BE2C (cell line): ENCODE measurements around the gene PTGR2.
"Not testable (repeated sequence)": the region's sequence is repeated elsewhere in the genome, so short reads cannot be mapped to it uniquely, and the experiment has no call there.

ENCODE experiments used
- DNase-seq: peaks from one replicate; pipeline ENCODE4 v3.0.0-alpha.2; 2020
- H3K27me3 ChIP-seq: fragments of 250-450 bp; sonication (Bioruptor Pico); 2 replicates; pipeline ENCODE4 v1.5.1; 2020; ENCODE audit warnings: mild to moderate bottlenecking
- H3K36me3 ChIP-seq: fragments of 250-450 bp; sonication (Bioruptor Pico); 2 replicates; pipeline ENCODE4 v1.5.1; 2020; ENCODE audit warnings: mild to moderate bottlenecking
- H3K4me1 ChIP-seq: fragments of 250-450 bp; sonication (Bioruptor Pico); 2 replicates; pipeline ENCODE4 v1.5.1; 2020
- H3K4me3 ChIP-seq: 2 replicates; pipeline ENCODE4 v1.5.1; 2011; ENCODE audit warnings: low read depth, low read length
- H3K9me3 ChIP-seq: fragments of 250-450 bp; sonication (Bioruptor Pico); 2 replicates; pipeline ENCODE4 v1.5.1; 2020
- TF ChIP-seq, protein P1 (sequence below): IDR thresholded peaks from 2 replicates; pipeline ENCODE4 v1.5.1; 2012; ENCODE audit warnings: mild to moderate bottlenecking, low read depth, low read length

The PTGR2 gene

DNA sequence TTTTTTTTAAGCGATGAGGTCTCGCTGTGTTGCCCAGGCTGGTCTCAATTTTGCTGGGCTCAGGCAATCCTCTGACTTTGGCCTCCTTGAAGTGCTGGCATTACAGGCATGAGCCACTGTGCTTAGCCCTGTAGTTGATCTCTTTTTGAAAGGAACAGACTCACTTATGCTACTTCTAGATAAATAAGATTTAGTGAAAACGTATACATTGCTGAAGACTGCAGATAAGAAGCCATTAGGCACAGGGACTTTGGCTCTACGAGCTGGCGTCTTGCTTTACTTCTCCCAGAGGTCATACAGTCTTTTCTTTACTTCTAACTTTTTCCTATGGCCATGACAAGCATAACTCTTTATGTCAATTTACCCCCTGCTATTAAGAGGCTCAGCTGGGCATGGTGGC, 9.4 kb downstream of the PTGR2 start:
- H3K36me3 ChIP-seq, result peaks cover 8% of the 10 kb centered on the region; the same call in 1 of the 2 replicates
- TF ChIP-seq, protein P1, sequence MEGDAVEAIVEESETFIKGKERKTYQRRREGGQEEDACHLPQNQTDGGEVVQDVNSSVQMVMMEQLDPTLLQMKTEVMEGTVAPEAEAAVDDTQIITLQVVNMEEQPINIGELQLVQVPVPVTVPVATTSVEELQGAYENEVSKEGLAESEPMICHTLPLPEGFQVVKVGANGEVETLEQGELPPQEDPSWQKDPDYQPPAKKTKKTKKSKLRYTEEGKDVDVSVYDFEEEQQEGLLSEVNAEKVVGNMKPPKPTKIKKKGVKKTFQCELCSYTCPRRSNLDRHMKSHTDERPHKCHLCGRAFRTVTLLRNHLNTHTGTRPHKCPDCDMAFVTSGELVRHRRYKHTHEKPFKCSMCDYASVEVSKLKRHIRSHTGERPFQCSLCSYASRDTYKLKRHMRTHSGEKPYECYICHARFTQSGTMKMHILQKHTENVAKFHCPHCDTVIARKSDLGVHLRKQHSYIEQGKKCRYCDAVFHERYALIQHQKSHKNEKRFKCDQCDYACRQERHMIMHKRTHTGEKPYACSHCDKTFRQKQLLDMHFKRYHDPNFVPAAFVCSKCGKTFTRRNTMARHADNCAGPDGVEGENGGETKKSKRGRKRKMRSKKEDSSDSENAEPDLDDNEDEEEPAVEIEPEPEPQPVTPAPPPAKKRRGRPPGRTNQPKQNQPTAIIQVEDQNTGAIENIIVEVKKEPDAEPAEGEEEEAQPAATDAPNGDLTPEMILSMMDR, result no peak

DNA sequence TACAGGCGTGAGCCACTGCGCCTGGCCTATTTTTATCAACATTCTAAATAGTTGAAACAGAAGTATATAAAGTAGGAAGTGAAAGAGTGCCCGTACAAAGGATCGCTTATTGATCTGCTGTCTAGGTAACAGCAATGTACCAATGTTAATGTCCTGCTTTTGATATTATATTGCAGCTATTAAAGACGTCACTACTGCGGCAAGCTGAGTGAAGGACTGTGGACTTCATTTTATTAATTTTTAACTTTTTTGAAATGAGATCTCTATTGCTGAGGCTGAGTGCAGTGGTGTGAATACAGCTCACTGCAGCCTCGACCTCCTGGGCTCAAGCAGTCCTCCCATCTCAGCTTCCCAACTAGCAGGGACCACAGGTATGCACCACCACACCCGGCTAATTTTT, 10.8 kb downstream of the PTGR2 start:
- Histone ChIP-seq H3K9me3 (no peaks in the 10 kb centered on the region), H3K4me3 (no peak overlapping the region), H3K27me3 (no peaks in the 10 kb centered on the region), H3K36me3 (peaks cover 9% of the 10 kb centered on the region; the same call in 1 of the 2 replicates), H3K4me1 (no peaks in the 10 kb centered on the region)
- no peak for DNase-seq
- TF ChIP-seq, protein P1, result no peak

More for the DNA sequence above, 9.4 kb downstream of the PTGR2 start:
- H3K4me1 ChIP-seq, result no peaks in the 10 kb centered on the region
- H3K27me3 ChIP-seq, result no peaks in the 10 kb centered on the region
- no peaks in the 10 kb centered on the region for H3K9me3 ChIP-seq
- no peak overlapping the region for H3K4me3 ChIP-seq
- no peak for DNase-seq

DNA sequence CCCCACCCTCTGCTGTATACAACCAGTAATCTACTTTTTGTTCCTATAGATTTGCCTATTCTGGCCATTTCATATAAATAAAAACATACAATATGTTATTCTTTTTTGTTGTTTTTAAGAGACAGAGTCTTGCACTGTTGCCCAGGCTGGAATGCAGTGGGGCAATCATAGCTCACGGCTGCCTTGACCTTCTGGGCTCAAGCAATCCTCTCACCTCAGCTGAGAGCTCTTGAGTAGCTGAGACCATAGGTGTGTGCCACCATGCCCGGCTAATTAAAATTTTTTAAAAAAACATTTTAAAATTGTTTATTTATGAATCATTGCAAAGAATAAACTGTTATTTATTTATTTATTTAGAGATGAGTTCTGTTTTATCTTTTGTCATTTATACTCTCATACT, 11.6 kb downstream of the PTGR2 start:
- TF ChIP-seq, protein P1, result no peak
- no peak for DNase-seq

DNA sequence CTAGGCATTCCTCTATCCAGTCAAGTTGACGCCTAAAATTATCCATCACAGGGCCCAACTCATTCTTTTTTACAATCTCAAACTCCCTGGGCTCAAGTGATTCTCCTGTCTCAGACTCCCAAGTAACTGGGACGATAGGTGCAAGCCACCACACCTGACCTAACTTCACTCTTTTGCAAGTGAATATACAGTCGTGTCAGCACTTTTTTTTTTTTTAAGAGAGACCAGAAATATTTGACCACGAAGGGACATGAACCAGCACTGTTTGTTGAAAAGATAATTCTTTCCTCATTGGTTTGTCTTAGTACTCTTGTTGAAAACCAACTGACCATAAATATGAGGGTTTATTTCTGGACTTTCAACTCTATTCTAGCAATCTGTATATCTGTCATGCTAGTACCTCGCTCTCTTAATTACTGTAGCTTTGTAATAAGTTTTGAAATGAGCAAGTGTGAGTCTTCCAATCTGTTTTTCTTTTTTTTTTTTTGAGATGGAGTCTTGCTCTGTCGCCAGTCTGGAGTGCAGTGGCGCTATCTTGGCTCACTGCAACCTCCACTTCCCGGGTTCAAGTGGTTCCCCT, 14.0 kb downstream of the PTGR2 start:
- H3K36me3 ChIP-seq, result peaks cover 10% of the 10 kb centered on the region; the same call in 1 of the 2 replicates
- no peaks in the 10 kb centered on the region for H3K27me3 ChIP-seq
- no peaks in the 10 kb centered on the region for H3K9me3 ChIP-seq
- H3K4me1 ChIP-seq, result peaks cover 4% of the 10 kb centered on the region; the same call in 1 of the 2 replicates
- no peak overlapping the region for H3K4me3 ChIP-seq
- DNase-seq, result no peak
- TF ChIP-seq, protein P1, result no peak

More for the DNA sequence above, 11.6 kb downstream of the PTGR2 start:
- Histone ChIP-seq H3K9me3 (no peaks in the 10 kb centered on the region), H3K27me3 (no peaks in the 10 kb centered on the region), H3K4me1 (no peaks in the 10 kb centered on the region), H3K4me3 (no peak overlapping the region), H3K36me3 (peaks cover 10% of the 10 kb centered on the region; the same call in 1 of the 2 replicates)

DNA sequence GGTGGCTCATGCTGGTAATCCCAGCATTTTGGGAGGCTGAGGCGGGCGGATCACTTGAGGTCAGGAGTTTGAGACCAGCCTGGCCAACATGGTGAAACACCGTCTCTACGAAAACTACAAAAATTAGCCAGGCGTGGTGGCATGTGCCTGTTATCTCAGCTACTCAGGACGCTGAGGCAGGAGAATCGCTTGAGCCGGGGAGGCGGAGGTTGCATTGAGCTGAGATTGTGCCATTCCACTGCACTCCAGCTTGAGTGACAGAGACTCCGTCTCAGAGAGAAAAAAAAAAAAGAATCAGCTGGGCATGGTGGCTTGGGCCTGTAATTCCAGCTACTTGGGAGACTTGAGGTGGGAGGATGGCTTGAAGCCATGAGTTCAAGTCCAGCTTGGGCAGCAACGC, 18.1 kb downstream of the PTGR2 start:
- H3K4me3 ChIP-seq, H3K27me3 ChIP-seq, H3K9me3 ChIP-seq, DNase-seq, H3K36me3 ChIP-seq, H3K4me1 ChIP-seq: not testable (repeated sequence)

DNA sequence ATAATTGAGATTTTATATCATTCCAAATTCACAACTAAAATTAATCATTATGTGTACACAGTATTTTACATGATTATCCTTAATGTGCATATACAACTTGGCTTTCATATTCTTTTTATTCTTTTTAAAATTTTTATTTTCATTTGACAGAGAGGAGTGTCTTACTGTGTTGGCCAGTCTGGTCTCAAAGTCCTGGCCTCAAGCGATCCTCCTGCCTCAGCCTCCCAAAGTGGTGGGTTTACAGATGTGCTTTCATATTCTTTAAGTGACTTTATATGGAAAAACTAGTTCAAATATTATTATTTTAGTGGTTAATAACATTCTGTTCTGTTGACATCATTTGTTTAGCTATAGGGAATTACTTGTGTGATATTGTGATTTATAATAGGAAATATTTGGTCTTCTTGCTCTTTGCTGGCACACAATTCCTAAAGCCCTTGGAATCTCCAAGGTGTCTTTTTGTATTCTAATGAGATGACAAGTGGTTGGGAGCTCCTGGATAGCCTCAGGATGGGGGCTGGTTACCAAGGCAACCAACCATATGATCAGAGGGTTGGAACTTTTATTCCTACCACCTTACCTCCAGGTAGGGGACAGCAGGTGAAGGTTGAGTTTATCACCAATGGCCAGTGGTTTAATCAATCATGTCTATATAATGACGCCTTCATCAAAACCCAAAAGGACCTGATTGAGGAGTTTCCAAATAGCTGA, 19.0 kb downstream of the PTGR2 start:
- H3K9me3 ChIP-seq, result no peaks in the 10 kb centered on the region
- H3K27me3 ChIP-seq, result no peaks in the 10 kb centered on the region
- peaks cover 4% of the 10 kb centered on the region; the same call in 1 of the 2 replicates for H3K4me1 ChIP-seq
- TF ChIP-seq, protein P1, result no peak
- H3K4me3 ChIP-seq, result no peak overlapping the region
- no peak for DNase-seq
- peaks cover 2% of the 10 kb centered on the region; the same call in 1 of the 2 replicates for H3K36me3 ChIP-seq
